IPS-20b (cell line): ENCODE data around the gene PROSER2.

ENCODE experiments used
- H3K27ac ChIP-seq: one replicate; pipeline ENCODE4 v1.5.1; 2013; ENCODE audit warnings: low read length
- H3K27me3 ChIP-seq: 2 replicates; pipeline ENCODE4 v1.6.1; 2013; ENCODE audit warnings: mild to moderate bottlenecking, low read length, inconsistent platforms; ENCODE audit not compliant: insufficient read depth
- H3K36me3 ChIP-seq: 2 replicates; pipeline ENCODE4 v1.6.1; 2013; ENCODE audit warnings: low read depth, mild to moderate bottlenecking, inconsistent platforms, low read length, moderate library complexity; ENCODE audit not compliant: insufficient read depth
- H3K4me1 ChIP-seq: 2 replicates; pipeline ENCODE4 v1.6.1; 2013; ENCODE audit warnings: mild to moderate bottlenecking, control low read depth, inconsistent platforms, low read length, moderate library complexity; ENCODE audit not compliant: insufficient read depth
- H3K4me3 ChIP-seq: 2 replicates; pipeline ENCODE4 v1.5.1; 2013; ENCODE audit warnings: mild to moderate bottlenecking, low read length, inconsistent platforms
- H3K9ac ChIP-seq: 2 replicates; pipeline ENCODE4 v1.6.1; 2013; ENCODE audit warnings: low read depth, mild to moderate bottlenecking, inconsistent platforms, low read length, moderate library complexity
- H3K9me3 ChIP-seq: 2 replicates; pipeline ENCODE4 v1.6.1; 2013; ENCODE audit warnings: mild to moderate bottlenecking, low read depth, low read length, inconsistent platforms; ENCODE audit not compliant: insufficient read depth

The PROSER2 gene

DNA sequence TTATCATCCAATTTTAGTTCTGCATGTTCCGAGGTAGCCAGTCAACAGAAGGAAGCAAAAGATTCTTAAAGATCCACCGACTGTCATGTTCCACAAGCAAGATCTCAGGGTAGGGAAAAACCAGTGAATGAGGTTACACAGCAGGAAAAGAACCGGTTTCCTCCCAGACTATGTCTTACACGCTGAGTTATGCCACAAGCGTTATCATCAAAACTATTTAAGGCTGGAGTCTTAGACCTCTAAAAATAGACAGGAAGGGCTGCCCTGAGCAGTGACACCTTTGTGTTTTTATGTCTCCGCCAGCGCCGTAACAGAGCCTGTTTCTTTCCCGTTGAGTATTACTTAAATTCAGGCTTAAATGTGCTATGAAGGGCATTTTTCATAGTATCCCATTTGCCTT is 48.3 kb downstream of the PROSER2 start:
- H3K27ac ChIP-seq, result no peak overlapping the region
- peaks cover 15% of the 10 kb centered on the region for H3K4me1 ChIP-seq
- H3K36me3 ChIP-seq, result no peaks in the 10 kb centered on the region
- H3K27me3 ChIP-seq, result no peaks in the 10 kb centered on the region
- H3K9ac ChIP-seq, result no peak overlapping the region
- no peaks in the 10 kb centered on the region for H3K9me3 ChIP-seq
- H3K4me3 ChIP-seq, result no peak overlapping the region

DNA sequence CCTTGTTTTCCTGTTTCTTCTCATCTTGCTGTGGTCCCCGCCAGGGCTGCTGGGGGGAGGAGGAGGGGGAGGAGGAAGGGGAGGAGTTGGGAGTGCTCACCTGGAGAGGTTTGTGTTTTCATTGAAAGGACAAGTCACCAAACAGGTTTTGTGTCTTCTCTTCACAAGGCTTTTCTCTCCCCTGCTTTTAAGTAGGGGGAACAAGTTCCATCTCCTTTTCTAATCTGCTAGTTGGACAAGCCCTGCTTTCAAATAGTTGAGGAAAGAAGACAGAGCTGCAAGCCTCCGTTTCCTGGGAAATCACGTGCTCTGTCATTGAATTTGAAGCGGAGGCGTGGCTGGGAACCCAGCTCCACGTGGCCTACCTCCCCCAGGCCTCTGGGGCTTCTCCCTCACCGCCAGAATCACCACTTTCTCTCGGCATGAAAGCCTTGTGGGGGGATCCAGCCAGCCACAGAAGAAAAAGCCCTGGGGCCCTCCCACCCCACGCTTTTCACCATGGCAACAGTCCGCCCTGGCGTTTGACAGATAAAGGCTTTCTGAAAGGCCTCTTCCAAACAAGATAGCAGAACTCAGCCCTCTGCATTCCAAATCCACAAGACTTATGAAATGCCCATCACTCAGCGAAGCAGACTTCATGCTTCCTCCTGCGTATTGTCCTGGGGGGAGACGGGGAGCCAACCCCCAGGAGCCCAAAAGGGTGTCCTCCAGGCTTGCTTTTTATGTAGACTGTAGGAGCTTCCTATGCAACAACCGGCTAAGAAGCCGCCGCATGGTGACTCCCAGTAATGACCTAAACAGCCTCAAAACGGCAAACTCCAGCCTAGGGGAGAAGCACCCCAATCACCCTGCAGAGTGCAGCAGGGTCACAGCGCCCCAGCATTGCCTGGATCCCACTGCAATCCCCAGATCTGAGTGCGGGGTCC is 51.7 kb downstream of the PROSER2 start:
- peak overlapping the region; percentile 72 for H3K9ac ChIP-seq
- no peaks in the 10 kb centered on the region for H3K9me3 ChIP-seq
- peak overlapping the region; percentile 54; the same call in 1 of the 2 replicates for H3K4me3 ChIP-seq
- H3K36me3 ChIP-seq, result no peaks in the 10 kb centered on the region
- no peaks in the 10 kb centered on the region for H3K27me3 ChIP-seq
- no peak overlapping the region for H3K27ac ChIP-seq
- H3K4me1 ChIP-seq, result peaks cover 15% of the 10 kb centered on the region

DNA sequence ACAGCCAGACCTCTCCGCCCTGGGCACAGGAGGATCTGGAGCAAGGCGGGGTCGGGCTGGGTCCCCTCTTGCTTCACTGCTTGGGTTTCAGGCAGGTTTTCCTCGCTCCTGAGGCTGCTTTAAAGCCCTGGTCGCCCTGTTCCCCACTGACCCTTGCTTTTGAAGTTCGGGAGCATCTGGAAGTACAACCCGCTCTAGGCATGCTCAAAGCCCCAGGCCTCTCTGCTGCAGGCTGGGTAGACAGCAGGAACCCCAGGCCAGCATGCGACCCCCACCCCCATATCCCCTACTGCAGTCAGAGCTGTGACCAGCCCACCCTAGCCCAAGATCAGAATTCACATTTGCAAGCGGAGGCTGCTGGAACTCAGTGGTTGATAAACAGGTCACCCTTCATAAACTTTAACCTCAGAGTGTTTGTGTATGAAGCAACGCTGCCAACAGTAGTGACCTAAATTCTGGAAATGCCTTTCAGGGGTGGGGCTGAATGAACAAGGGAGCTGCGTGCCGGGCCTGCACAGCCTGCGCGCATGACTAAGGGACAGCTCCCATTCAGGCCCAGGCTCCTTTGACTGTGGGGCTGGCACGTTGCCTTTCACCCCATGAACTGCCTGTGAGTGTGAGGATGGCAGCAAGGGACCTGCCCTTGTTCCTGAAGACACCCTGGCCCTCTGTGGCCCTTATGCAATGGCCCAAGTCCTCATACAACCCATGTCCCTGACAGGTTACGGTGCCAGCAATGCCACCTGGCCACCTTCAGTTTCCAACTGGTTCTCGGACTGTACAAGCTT is 52.5 kb downstream of the PROSER2 start:
- peaks cover 15% of the 10 kb centered on the region for H3K4me1 ChIP-seq
- no peaks in the 10 kb centered on the region for H3K36me3 ChIP-seq
- no peak overlapping the region for H3K27ac ChIP-seq

DNA sequence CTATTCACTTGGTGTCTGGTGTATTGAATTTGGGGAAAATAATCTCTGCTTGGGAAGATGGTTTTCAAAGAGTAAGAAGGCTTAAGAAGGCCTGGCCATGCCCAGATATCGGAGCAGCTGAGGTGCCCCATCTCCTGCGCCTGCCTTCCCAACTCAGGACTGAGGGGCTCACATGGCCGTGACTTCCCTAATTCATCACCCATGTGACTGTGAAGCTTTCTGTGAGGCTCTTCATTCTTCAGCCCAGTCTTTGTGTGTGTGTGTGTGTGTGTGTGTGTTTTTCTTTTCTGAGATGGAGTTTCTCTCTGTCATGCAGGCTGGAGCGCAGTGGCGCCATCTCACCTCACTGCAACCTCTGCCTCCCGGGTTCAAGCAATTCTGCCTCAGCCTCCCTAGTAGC is 53.2 kb downstream of the PROSER2 start:
- H3K9ac ChIP-seq, result no peak overlapping the region
- H3K9me3 ChIP-seq, result no peaks in the 10 kb centered on the region
- no peaks in the 10 kb centered on the region for H3K27me3 ChIP-seq
- H3K36me3 ChIP-seq, result no peaks in the 10 kb centered on the region
- no peak overlapping the region for H3K4me3 ChIP-seq
- no peak overlapping the region for H3K27ac ChIP-seq
- H3K4me1 ChIP-seq, result peaks cover 15% of the 10 kb centered on the region

More for the DNA sequence above, 52.5 kb downstream of the PROSER2 start:
- no peaks in the 10 kb centered on the region for H3K9me3 ChIP-seq
- H3K27me3 ChIP-seq, result no peaks in the 10 kb centered on the region
- peak overlapping the region; percentile 72; the same call in 1 of the 2 replicates for H3K9ac ChIP-seq
- peak overlapping the region; percentile 54; the same call in 1 of the 2 replicates for H3K4me3 ChIP-seq

DNA sequence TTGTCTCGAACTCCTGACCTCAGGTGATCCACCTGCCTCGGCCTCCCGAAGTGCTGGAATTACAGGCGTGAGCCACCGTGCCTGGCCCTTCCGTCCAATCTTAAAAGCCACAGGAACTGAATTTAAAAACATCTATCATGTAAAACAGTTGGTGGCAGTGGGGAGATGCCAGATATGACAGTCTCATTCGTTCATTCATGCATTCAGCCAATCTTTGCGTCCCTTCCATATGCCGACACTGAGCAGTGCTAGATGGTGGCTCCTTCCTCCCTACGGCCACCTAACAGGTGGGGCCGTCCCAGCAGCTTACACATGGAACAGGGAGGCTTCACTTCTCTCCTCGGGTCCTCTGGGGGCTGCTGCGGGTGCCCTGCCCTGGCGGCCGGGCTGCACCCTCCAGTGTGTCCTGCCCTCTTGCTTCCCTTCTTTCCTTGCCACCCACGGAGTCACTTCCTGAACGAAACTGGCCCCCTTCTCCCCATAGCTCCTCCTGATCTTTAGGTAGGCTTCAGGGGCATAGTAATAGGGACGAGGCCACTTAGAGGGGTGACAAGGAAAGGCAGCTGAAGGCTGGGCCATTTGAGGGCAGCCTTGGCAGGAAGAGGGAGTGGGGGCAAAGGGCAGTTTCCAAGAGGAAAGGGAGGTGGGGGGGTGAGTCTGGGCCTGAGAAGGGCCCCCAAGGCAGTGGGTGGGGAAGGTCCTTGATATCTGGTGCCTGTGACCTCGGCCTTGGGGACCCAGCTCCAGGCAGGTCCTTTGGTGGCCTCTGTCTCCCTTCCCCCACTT is 53.8 kb downstream of the PROSER2 start:
- Histone ChIP-seq H3K27me3 (no peaks in the 10 kb centered on the region), H3K9me3 (no peaks in the 10 kb centered on the region), H3K27ac (no peak overlapping the region), H3K4me1 (peaks cover 15% of the 10 kb centered on the region), H3K36me3 (no peaks in the 10 kb centered on the region), H3K9ac (no peak overlapping the region), H3K4me3 (no peak overlapping the region)

DNA sequence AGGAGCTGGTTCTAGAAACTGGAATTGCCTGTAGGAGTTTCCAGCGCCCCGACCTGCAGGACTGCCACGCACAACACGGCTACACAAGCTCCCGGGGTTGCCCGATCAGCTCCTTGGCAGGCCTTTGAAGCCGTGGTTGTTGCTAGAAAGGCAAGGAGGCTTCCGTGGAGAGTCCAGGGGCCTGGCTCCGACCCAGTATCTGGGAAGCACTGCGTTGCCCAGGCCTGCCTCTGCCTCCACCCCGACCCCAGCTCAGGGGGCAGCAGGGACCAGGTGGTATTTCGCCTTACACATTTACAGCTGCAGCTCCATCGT is 54.4 kb downstream of the PROSER2 start:
- peaks cover 15% of the 10 kb centered on the region for H3K4me1 ChIP-seq
- no peak overlapping the region for H3K27ac ChIP-seq
- H3K27me3 ChIP-seq, result no peaks in the 10 kb centered on the region
- no peak overlapping the region for H3K9ac ChIP-seq
- no peak overlapping the region for H3K4me3 ChIP-seq
- H3K9me3 ChIP-seq, result no peaks in the 10 kb centered on the region
- H3K36me3 ChIP-seq, result no peaks in the 10 kb centered on the region

DNA sequence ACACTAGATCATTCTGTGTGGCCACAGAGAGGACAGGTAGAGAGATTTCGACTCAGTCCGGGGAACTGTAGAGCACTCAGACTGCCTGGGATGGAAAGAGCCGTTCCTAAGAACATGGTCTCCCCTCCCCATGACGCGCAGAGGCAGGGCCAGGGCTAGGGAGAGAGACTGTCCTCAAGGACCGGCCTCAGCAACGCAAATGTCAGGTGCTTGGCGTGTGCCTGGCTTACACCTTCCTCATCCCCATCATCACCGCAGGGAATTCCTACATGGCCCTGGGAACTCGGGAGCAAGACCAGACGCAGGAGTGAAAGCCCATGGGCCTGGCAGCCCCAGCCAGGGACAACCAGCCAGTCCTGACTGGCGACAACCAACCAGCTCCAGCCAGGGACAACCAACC is 55.6 kb downstream of the PROSER2 start:
- H3K36me3 ChIP-seq, result no peaks in the 10 kb centered on the region
- H3K9me3 ChIP-seq, result no peaks in the 10 kb centered on the region
- H3K9ac ChIP-seq, result no peak overlapping the region
- H3K4me3 ChIP-seq, result no peak overlapping the region
- peaks cover 15% of the 10 kb centered on the region for H3K4me1 ChIP-seq
- no peaks in the 10 kb centered on the region for H3K27me3 ChIP-seq
- no peak overlapping the region for H3K27ac ChIP-seq

DNA sequence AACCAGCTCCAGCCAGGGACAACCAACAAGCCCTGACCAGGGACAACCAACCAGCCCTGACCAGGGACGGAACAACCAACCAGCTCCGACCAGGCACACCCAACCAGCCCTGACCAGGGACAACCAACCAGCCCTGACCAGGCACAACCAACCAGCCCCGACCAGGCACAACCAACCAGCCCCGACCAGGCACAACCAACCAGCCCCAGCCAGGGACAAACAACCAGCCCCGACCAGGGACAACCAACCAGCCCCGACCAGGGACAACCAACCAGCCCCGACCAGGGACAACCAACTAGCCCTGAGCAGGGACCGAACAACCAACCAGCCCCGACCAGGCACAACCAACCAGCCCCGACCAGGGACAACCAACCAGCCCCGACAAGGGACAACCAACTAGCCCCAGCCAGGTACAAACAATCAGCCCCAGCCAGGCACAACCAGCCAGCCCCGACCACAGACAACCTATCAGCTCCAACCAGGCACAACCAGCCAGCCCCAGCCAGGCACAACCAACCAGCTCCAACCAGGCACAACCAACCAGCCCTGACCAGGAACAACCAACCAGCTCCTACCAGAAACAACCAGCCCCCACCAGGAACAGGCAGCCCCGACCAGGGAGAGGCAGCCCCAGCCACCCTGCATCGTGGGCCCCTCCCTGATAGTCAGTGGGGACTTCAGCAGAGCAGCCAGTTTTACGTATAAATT is 56.4 kb downstream of the PROSER2 start:
- no peak overlapping the region for H3K27ac ChIP-seq
- no peak overlapping the region for H3K9ac ChIP-seq
- no peak overlapping the region for H3K4me3 ChIP-seq
- H3K27me3 ChIP-seq, result no peaks in the 10 kb centered on the region
- H3K36me3 ChIP-seq, result no peaks in the 10 kb centered on the region
- H3K9me3 ChIP-seq, result no peaks in the 10 kb centered on the region
- peaks cover 15% of the 10 kb centered on the region for H3K4me1 ChIP-seq

DNA sequence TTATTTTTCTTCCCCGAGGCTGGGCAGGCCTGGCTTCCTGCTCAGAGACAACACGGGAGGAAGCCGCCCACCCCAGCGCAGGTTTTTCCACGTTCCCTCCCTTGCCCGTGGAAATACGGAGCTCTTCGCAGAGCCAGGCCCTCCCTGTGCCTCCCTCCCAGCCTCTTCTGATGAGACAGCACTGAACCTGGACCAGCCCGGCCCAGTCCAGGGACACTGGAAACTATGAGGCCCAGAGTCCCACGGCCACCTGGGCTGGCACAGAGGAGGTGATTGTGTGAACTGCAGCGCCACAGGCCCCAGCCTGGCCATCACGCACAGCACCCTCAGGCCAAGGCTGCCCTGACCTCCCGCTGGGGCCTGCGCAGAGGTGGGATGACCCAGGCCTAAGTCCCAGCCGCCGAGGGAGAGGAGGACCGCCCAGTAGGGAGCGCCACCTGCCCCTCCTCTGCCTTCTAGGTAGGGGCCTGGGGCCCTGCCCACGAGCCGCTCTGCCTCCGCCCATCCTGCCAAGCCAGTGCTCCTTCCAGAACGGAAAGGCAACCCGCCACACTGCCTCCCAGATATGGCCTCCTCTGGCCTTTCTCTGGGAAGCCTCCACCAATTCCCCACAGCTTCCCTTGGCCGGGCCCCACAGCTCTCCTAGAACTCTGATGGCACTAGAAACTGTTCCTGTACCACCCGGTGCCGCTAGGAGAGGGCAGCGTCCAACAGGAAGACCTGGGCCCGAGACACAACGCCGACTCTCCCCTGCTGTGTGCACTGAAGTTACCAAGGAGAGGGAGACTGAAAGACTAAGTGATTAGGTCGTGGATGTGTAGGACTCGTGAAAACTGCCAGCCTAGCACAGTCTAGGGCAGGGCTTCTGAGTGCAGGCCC is 57.2 kb downstream of the PROSER2 start:
- H3K27ac ChIP-seq, result no peak overlapping the region
- H3K9ac ChIP-seq, result no peak overlapping the region
- no peak overlapping the region for H3K4me3 ChIP-seq
- no peaks in the 10 kb centered on the region for H3K36me3 ChIP-seq
- H3K9me3 ChIP-seq, result no peaks in the 10 kb centered on the region
- H3K4me1 ChIP-seq, result peaks cover 9% of the 10 kb centered on the region
- no peaks in the 10 kb centered on the region for H3K27me3 ChIP-seq

DNA sequence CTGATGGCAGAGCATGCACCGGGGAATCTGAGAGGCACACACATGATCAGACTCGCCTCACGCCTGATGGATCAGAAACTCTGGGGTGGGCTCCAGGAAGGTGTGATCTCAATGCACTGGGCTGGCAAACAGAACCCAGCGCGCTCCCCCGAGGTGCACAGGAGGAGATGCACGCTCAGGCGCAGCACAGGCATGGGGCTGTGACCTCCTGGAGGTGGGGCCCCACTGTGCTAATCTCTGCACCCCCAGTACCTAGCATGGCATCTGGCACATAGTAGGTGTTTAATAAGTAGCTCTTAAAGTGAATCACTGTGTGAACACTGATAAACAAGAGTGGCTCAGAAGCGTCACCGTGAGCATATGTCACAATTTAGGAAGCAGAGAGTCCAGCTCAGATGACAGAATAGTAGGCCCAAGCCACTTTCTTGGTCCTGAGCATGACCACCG is 57.9 kb downstream of the PROSER2 start:
- Histone ChIP-seq H3K9me3 (no peaks in the 10 kb centered on the region), H3K4me3 (no peak overlapping the region), H3K27me3 (no peaks in the 10 kb centered on the region), H3K9ac (no peak overlapping the region), H3K36me3 (no peaks in the 10 kb centered on the region), H3K27ac (no peak overlapping the region), H3K4me1 (peaks cover 2% of the 10 kb centered on the region)
